ENCODE results near the gene IL16.

- TF ChIP-seq CTCF (IDR thresholded peaks at IDR 0.05; ENCODE audit: borderline replicate concordance, extremely low read depth, low read length, poor library complexity, severe bottlenecking) = no peak
- no peak for TF ChIP-seq EZH2 (IDR thresholded peaks at IDR 0.05; ENCODE audit: borderline replicate concordance, low read depth, low read length, severe bottlenecking)
These were observed 101.9 kb downstream of the IL16 start for GRCh38 chr15:81298611-81299010.

Measured in DND-41 (cell line).